ENCODE data around the gene PLEKHG5.

The PLEKHG5 gene

GRCh38 chr1:6475381-6476133, 15.9 kb downstream of the PLEKHG5 start:
- peak; percentile 84 to 85 for DNase-seq

- DNase-seq = no peak
Measured at GRCh38 chr1:6474815-6475282, 16.6 kb downstream of the PLEKHG5 start.

GRCh38 chr1:6473974-6474814, 17.3 kb downstream of the PLEKHG5 start:
- DNase-seq = no peak

- DNase-seq = no peak
Measured at GRCh38 chr1:6473156-6473555, 18.3 kb downstream of the PLEKHG5 start.

- DNase-seq = peak in 1 of 2 experiments; percentile 54
Measured at GRCh38 chr1:6472391-6472790, 19.1 kb downstream of the PLEKHG5 start.

- DNase-seq = no peak
Measured at GRCh38 chr1:6471970-6472368, 19.5 kb downstream of the PLEKHG5 start.

GRCh38 chr1:6471086-6471969, 20.1 kb downstream of the PLEKHG5 start:
- no peak for DNase-seq

GRCh38 chr1:6470132-6471085, 21.1 kb downstream of the PLEKHG5 start:
- no peak for DNase-seq

- no peak for DNase-seq
Measured at GRCh38 chr1:6468729-6469461, 22.6 kb downstream of the PLEKHG5 start.

GRCh38 chr1:6467744-6468688, 23.5 kb downstream of the PLEKHG5 start:
- no peak for DNase-seq

GRCh38 chr1:6467224-6467623, 24.2 kb downstream of the PLEKHG5 start:
- DNase-seq = no peak

- DNase-seq = no peak
Measured at GRCh38 chr1:6466751-6467150, 24.7 kb downstream of the PLEKHG5 start.

- peak; percentile 66 to 76 for DNase-seq
Measured at GRCh38 chr1:6466023-6466422, 25.4 kb downstream of the PLEKHG5 start, which contains the start of gene TNFRSF25. TNFRSF25 (minus strand) TSS chr1:6466173; CDS start chr1:6466107, 66 bp downstream.

GRCh38 chr1:6465461-6466005, 25.9 kb downstream of the PLEKHG5 start:
- peak; percentile 71 to 75 for DNase-seq

- no peak for DNase-seq
Measured at GRCh38 chr1:6464915-6465314, 26.6 kb downstream of the PLEKHG5 start.

- DNase-seq = peak; percentile 70 to 76
Measured at GRCh38 chr1:6464514-6464836, 27.0 kb downstream of the PLEKHG5 start.

GRCh38 chr1:6463120-6463412, 28.4 kb downstream of the PLEKHG5 start:
- DNase-seq = no peak

- DNase-seq = no peak
Measured at GRCh38 chr1:6462412-6463119, 28.9 kb downstream of the PLEKHG5 start.

Measured in activated T-cell treated with anti-CD3 and anti-CD28 coated beads, Interleukin-2, amount 50 U/mL, for 48 hours (primary cell).